Right lobe of liver (tissue), 6 donors: ENCODE results near the gene TRIM38. TPM values are rescaled to one million over a fixed set of nuclear protein-coding genes. Genes with fewer than 3 reads are reported as not detected.
A peak's percentile ranks its signal among the peaks of the same experiment; 100 is the strongest.
"Not testable (repeated sequence)": the region's sequence is repeated elsewhere in the genome, so short reads cannot be mapped to it uniquely, and the experiment has no call there.

Source experiments
- ATAC-seq, 4 donors: fragments of 200-7000 bp; cut with Tn5 transposase; one replicate each; pipeline ENCODE4 v1.9.1; 2020; ENCODE audit warnings: mild to moderate bottlenecking in 4 of 4, moderate library complexity in 4 of 4
- DNase-seq, 3 donors: peaks; one replicate each; pipeline ENCODE4 v3.0.0-alpha.2; 2020
- H3K27ac ChIP-seq, 3 donors: fragments of 200-600 bp; one replicate each; pipeline ENCODE4 v1.8.0; 2022
- H3K27me3 ChIP-seq, 2 donors: fragments of 200-600 bp; one replicate each; pipeline ENCODE4 v1.8.0; 2022
- H3K36me3 ChIP-seq, 4 donors: fragments of 200-600 bp; sonication (generic) in 1 of 4; one replicate each; pipeline versions ENCODE4 v1.5.1 to v1.8.0; 2017 to 2022; ENCODE audit warnings: control low read depth in 1 of 4
- H3K4me1 ChIP-seq, 4 donors: fragments of 200-600 bp; sonication (generic) in 1 of 4; one replicate each; pipeline versions ENCODE4 v1.5.1 to v1.8.0; 2017 to 2022; ENCODE audit warnings: control low read depth in 1 of 4
- H3K4me3 ChIP-seq, 3 donors: fragments of 200-600 bp; one replicate each; pipeline ENCODE4 v1.8.0; 2022
- H3K9me3 ChIP-seq, 4 donors: fragments of 200-600 bp; sonication (generic) in 1 of 4; one replicate each; pipeline versions ENCODE4 v1.5.1 to v1.8.0; 2017 to 2022; ENCODE audit warnings: control low read depth in 1 of 4
- CTCF ChIP-seq, 4 donors: fragments of 200-600 bp in 3 of 4; fragments of 450-650 bp in 1 of 4; IDR thresholded peaks; one replicate each; pipeline versions ENCODE4 v1.5.1 to v1.8.0; 2016 to 2022; ENCODE audit warnings: antibody characterized with exemption in 4 of 4, mild to moderate bottlenecking in 2 of 4
- POLR2A ChIP-seq: fragments of 450-650 bp; IDR thresholded peaks from one replicate; pipeline ENCODE4 v1.6.1; 2017; ENCODE audit warnings: antibody characterized with exemption, mild to moderate bottlenecking
- WGBS: methylation state at CpG from one replicate; pipeline ENCODE4 v1.1.6; 2018; ENCODE audit warnings: low coverage, low lambda C conversion rate; ENCODE audit not compliant: insufficient coverage; ENCODE audit errors: missing lambda C conversion rate; 5-methylcytosine and 5-hydroxymethylcytosine counted together
- intact Hi-C, 2 donors: fragments of 100-400 bp; cut with DNase I; formaldehyde crosslinking; loops; one replicate each; pipeline versions ENCODE4 v1.11.2 to v1.14.1; 2022
- total RNA-seq, 6 experiments: library from RNA; depleted of rRNA in 2 of 6; stranded (reverse); fragments of >200 nt in 2 of 6; fragmentation: NEBNext Ultra II Directional in 3 of 6; extraction: Animal tissue kit (Norgen Biotek cat#: 25700) in 3 of 6; gene quantifications; one replicate each; pipeline versions ENCODE4 v1.1.0 to v1.2.4, GENCODE V29; 2016 to 2023
- donor health status: DM: no; HTN: yes; CAD: no.
- donor health status: DM: no; HTN: no; CAD: no.
- donor health status: DM: no; HTN: no; CAD: no.
- donor health status: DM: no; HTN: yes; CAD: no.
- donor health status: DM: no; HTN: yes; CAD: no.

The TRIM38 gene
- total RNA-seq, 6 experiments from 2014 or later: 3.1 to 7.2 (median 4.5) TPM

- Histone ChIP-seq H3K4me1 (peaks cover 0 to 5% (median 0%) of the 10 kb centered on the region in 4 donors), H3K36me3 (no peaks in the 10 kb centered on the region), H3K4me3 (peak overlapping the region; percentile 49 to 65 (median 56)), H3K9me3 (no peaks in the 10 kb centered on the region), H3K27ac (peak overlapping the region; percentile 85 to 96 (median 91)), H3K27me3 (no peaks in the 10 kb centered on the region)
- ATAC-seq: peak; percentile 63 to 70 (median 65)
- intact Hi-C loops: no loop called here
- peak; percentile 74 to 81 (median 76) for DNase-seq
- no peak for TF ChIP-seq CTCF (IDR thresholded peaks at IDR 0.05)
- WGBS: 3% methylated on average over 18 of the region's 30 CpGs
Observed at GRCh38 chr6:25991785-25992412, 29.3 kb downstream of the TRIM38 start.

DNA sequence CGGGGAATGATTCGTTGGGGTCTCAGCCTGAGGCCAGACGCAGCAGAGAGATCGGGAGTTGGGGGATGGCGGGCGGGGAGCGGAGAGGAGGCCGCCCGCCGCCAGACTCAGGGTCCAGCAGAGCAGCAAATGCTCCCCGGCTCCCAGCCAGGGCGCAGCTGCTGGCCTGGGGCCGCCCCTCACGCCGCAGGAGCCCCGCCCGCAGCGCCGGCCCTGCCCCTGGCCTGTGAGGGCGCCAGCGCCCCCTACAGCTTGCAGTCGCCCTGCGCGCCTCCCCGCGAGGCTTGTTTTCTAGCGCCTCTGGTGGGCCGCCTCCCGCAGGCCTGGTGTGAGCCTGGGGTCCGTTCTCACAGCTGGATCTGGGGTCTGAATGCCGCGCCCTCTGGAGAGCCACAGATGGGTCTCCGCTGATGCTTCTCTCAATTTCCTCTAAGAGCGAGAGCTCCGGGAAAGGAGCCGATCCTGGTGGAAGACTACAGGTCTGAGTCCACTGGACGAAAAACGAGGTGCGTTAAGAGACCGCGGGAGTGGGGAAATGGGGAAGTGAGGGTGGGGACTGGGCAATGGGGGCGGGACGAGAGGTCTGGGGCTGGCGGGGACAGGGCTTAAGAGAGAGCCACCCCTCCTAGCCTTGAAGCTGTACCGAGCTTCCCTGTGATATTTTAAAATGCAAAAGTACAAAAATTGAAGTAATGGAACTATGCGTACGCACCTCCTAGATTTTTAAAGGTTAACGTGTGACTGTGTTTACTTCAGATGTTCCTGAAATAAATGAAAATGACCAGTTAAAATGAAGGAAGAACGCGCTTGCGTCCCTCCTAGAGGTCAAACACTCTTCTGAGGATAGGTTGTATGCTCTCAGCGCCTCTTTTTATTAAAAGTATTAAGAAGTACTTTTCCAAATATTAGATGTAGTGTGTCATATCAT lies 30.1 kb downstream of the TRIM38 start:
- no peaks in the 10 kb centered on the region for H3K9me3 ChIP-seq
- peak; percentile 92 for TF ChIP-seq POLR2A
- peak; percentile 99 to 100 (median 100) for TF ChIP-seq CTCF (IDR thresholded peaks at IDR 0.05)
- H3K27ac ChIP-seq: peak overlapping the region; percentile 85 to 96 (median 91)
- under 1% methylated on average over 26 of the region's 52 CpGs for WGBS
- H3K4me1 ChIP-seq: peaks cover 0 to 5% (median 0%) of the 10 kb centered on the region in 4 donors
- peak overlapping the region; percentile 49 to 65 (median 56) for H3K4me3 ChIP-seq
- H3K36me3 ChIP-seq: no peaks in the 10 kb centered on the region
- ATAC-seq (peak; percentile 95 to 99 (median 97)), DNase-seq (peak; percentile 96 to 97 (median 96))
- H3K27me3 ChIP-seq: no peaks in the 10 kb centered on the region
- intact Hi-C loops: no loop called here

DNA sequence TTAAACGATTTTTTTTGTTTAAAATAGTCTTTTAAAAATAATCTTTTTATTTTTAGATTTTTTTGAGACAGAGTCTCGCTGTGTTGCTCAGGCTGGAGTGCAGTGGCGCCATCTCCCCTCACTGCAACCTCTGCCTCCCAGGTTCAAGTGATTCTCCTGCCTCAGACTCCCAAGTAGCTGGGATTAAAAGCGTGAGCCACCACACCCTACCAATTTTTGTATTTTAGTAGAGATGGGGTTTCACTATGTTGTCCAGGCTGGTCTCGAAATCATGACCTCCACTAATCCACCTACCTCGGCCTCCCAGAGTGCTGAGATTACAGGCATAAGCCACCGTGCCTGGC lies 30.7 kb downstream of the TRIM38 start:
- H3K9me3 ChIP-seq, DNase-seq, H3K36me3 ChIP-seq, H3K4me1 ChIP-seq, H3K27me3 ChIP-seq, intact Hi-C loops, ATAC-seq: not testable (repeated sequence)
- 63% methylated on average over 7 of the region's 7 CpGs for WGBS
- peak overlapping the region; percentile 85 to 96 (median 91) for H3K27ac ChIP-seq
- H3K4me3 ChIP-seq: peak overlapping the region; percentile 49 to 65 (median 56)

GRCh38 chr6:25995507-25995906 lies 32.9 kb downstream of the TRIM38 start:
- no peak for ATAC-seq
- intact Hi-C loops: no loop called here
- H3K27ac ChIP-seq: no peak overlapping the region
- TF ChIP-seq POLR2A (no peak), CTCF (IDR thresholded peaks at IDR 0.05) (no peak)
- no peaks in the 10 kb centered on the region for H3K27me3 ChIP-seq
- H3K4me1 ChIP-seq: peaks cover 0 to 5% (median 0%) of the 10 kb centered on the region in 4 donors
- WGBS: 86% methylated on average over 1 of the region's 1 CpG
- no peak for DNase-seq
- H3K9me3 ChIP-seq: no peaks in the 10 kb centered on the region
- H3K36me3 ChIP-seq: peaks cover 0 to 8% (median 0%) of the 10 kb centered on the region in 4 donors
- H3K4me3 ChIP-seq: no peak overlapping the region

DNA sequence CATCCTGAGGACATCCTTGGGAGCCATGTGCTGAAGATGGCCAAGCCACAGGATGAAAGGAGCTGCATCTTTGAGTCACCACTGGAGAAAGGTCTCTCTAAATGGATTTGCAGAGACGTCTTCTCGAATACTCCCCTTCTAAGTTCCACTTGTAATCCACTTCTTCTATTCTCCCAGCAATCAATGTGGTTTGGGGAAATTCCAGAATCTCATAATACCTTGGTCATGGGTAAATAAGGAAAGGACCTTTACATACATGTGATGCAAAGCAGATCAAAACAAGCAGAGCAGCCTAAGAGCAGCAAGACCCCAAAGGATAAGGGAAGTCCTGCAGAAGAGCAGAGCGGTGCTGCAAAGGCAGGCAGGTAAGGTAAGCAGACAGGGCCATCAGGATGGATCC lies 35.3 kb downstream of the TRIM38 start:
- intact Hi-C loops: no loop called here
- Histone ChIP-seq H3K4me3 (no peak overlapping the region), H3K36me3 (peaks cover 0 to 8% (median 0%) of the 10 kb centered on the region in 4 donors), H3K4me1 (peaks cover 0 to 5% (median 0%) of the 10 kb centered on the region in 4 donors), H3K9me3 (no peaks in the 10 kb centered on the region), H3K27me3 (no peaks in the 10 kb centered on the region), H3K27ac (no peak overlapping the region)
- ATAC-seq: no peak
- TF ChIP-seq CTCF (IDR thresholded peaks at IDR 0.05) (no peak), POLR2A (no peak)
- WGBS: 84% methylated on average over 3 of the region's 3 CpGs
- DNase-seq: no peak
